Choroid plexus epithelial cell (primary cell): ENCODE data around the gene LSS.
"Not testable (repeated sequence)": the region's sequence is repeated elsewhere in the genome, so short reads cannot be mapped to it uniquely, and the experiment has no call there.

Experiments
- DNase-seq: peaks from one replicate; pipeline ENCODE4 v3.0.0-alpha.2; 2010; ENCODE audit warnings: low read depth
- H3K4me3 ChIP-seq: 2 replicates; pipeline ENCODE4 v1.5.1; 2011; ENCODE audit warnings: low read depth, mild to moderate bottlenecking, control low read depth, low read length, moderate library complexity
- TF ChIP-seq, protein P1 (sequence below): conservative IDR thresholded peaks from 2 replicates; pipeline ENCODE4 v1.5.1; 2011; ENCODE audit warnings: low read depth, mild to moderate bottlenecking, control low read depth, inconsistent platforms, low read length, moderate library complexity

LSS gene

DNA sequence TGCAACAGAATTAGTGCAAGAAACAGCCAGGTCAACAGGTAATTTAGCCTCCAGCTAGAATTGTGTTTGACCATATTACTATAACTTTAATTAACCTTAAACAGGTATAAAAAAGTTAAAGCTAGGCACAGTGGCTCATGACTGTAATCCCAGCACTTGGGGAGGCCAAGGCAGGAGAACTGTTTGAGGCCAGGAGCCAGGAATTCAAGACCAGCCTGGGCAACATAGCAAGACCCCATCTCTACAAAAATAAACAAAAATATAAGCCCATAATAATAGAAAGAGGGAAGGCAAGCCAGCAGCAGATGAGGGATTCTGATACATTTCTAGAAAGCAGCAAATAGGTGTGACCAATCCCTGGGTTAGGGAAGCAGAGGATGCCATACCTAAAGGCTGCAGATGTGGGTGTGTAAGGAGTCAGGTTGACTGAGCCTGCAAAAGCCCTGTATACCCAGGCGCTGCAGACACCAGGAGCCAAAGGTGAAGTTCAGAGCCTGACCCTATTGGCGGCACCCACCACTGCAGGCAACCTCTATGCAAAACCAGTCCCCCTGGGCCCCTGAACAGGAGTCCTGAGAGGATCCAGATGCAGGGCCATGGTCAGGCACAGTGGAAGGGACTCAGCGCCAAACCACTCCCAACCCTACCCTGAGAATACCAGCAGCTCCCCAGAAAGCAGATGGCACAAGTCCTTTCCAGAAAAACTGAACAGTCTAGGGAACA is 19.3 kb upstream of the LSS start:
- no peak for DNase-seq
- no peak overlapping the region for H3K4me3 ChIP-seq
- TF ChIP-seq, protein P1, sequence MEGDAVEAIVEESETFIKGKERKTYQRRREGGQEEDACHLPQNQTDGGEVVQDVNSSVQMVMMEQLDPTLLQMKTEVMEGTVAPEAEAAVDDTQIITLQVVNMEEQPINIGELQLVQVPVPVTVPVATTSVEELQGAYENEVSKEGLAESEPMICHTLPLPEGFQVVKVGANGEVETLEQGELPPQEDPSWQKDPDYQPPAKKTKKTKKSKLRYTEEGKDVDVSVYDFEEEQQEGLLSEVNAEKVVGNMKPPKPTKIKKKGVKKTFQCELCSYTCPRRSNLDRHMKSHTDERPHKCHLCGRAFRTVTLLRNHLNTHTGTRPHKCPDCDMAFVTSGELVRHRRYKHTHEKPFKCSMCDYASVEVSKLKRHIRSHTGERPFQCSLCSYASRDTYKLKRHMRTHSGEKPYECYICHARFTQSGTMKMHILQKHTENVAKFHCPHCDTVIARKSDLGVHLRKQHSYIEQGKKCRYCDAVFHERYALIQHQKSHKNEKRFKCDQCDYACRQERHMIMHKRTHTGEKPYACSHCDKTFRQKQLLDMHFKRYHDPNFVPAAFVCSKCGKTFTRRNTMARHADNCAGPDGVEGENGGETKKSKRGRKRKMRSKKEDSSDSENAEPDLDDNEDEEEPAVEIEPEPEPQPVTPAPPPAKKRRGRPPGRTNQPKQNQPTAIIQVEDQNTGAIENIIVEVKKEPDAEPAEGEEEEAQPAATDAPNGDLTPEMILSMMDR, result no peak

DNA sequence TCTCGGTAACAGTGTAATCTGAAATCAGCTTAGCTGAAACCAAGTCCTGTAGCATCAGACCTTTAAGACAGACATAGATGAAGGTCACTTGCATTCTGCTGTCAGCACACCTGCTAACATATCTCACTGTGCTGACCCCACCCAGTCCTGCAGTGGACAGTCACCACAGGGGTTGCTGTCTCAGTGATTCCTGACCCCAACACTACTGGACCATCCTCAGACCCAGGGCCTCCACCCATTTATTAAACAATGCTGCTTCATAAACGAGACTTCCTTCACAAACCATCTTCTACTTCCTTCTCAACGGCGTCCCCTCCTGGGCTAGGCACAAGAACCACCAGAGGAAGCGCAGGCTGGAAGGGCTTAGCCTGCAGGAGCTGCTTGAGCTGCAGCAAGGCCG is 17.8 kb upstream of the LSS start:
- H3K4me3 ChIP-seq, result no peak overlapping the region
- TF ChIP-seq, protein P1, result no peak
- DNase-seq, result no peak

DNA sequence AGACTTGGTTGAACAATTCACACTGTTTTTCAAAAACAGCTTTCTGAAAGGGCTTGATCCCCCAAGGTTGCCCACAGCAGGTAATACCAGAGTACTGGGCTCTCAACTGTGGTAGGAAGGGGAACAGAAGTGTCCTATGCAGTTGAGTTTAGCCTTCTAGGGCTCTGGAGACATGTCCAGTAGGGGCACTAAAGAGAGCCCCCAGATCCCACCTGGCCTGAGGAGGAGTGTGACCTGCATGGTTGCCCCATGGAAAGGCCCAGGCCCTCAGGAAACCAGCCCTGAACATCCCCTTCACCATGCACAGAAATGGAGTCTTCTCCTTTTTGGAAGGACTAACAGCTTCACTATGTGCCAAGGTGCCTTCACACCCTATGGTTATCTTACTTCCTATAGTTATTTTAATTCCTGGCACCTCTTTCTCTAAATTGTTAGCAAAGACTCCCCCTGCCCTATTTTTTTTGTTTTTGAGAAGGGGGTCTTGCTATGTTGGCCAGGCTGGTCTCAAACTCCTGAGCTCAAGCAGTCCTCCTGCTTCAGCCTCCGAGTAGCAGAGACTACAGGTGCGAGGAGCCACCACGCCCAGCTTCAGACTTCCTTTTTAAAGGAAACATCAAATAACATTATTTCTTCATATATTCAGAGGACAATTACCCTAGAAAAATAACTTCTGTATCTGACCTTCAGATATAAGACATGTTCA is 16.8 kb upstream of the LSS start:
- TF ChIP-seq, protein P1, result peak; percentile 8
- no peak for DNase-seq
- H3K4me3 ChIP-seq, result no peak overlapping the region

DNA sequence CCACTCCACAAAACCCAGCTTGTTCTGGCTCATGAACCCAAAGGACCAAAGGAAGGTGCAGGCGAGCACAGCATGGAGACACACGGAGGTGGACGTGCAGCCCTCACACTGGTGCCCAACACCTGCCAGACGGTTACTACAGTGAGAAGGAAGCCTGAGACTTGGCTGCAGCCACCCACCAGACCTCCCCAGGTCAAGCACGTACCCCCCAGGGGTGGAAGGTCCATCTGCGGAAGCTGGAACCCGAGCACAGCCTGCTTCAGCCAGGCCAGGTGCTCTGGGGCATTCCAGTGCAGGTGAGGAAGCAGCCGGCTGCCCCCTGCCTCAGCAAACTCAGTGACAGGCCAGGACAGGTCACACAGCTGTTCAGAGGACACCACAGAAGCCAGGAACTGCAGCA is 16.0 kb upstream of the LSS start:
- no peak for DNase-seq
- no peak overlapping the region for H3K4me3 ChIP-seq

DNA sequence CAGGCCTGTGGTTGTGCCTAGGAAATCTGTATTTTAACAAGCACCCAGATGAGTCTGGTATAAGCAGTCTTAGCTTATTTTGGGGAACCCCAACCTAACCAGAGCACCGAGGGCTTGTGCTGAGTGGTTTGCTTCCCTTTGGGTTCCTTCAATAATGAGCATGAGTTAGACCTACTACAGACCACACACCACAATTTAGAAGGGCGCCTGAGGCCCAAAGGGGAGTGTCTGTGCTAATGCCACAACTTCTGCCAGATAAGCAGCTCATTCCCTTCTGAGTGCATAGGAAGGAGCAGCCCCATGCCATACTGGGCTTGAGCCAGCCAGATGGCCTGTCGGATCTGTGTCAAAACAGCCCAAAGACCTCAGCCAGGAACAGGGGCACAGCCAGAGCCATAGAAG is 15.4 kb upstream of the LSS start:
- DNase-seq, result no peak
- TF ChIP-seq, protein P1, result no peak
- H3K4me3 ChIP-seq, result no peak overlapping the region

More for the DNA sequence above, 16.0 kb upstream of the LSS start:
- TF ChIP-seq, protein P1, result no peak

DNA sequence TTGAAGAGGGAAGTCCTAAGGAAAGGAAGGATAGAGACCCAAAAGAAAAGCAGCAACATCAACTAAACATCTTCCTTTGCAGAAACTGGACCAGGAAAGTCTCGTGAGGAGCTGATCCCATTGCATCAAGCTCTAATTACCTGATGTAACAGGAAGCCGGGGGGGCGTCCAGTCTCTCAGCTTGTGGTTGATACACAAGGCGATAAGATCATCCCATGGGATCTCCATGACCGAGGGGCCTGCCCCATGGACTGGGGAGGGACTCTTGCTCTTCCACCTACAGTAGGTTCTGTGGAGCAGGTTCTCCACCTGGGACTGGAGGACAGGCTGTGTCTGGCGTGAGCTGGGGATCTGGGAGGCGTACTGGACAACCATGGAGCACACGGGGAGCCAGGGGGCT is 14.8 kb upstream of the LSS start:
- DNase-seq, result no peak
- TF ChIP-seq, protein P1, result no peak
- H3K4me3 ChIP-seq, result no peak overlapping the region

DNA sequence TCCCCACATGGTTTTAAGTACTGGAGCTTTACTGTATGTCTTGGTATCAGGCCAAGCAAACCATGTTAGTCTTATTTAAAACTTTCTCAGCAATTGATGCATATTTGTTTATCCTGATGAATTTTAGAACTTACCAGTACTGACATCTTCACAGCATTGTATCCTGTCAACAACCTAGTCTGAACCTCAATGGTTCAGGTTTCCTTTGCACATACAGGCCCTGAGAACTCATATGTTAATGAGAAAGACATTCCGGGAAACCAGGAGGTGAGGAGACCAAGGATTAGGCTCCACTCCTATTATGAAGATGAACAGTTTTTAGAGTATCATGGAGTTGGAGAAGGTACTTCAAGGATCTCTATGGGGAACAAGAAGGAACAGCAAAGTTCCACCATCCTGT is 13.0 kb upstream of the LSS start:
- H3K4me3 ChIP-seq, DNase-seq: not testable (repeated sequence)
